Uterus (tissue), 2 donors: ENCODE measurements around the gene CTIF.

Source experiments
- POLR2A ChIP-seq, 2 donors: fragments of 450-650 bp; IDR thresholded peaks; one replicate each; pipeline ENCODE4 v1.6.1; 2016; ENCODE audit warnings: antibody characterized with exemption in 2 of 2, mild to moderate bottlenecking in 1 of 2, moderate library complexity in 1 of 2
- TF ChIP-seq, protein P1 (sequence below), 4 experiments: fragments of 200-600 bp in 2 of 4; fragments of 450-650 bp in 2 of 4; sonication (generic) in 2 of 4; IDR thresholded peaks; one replicate each; pipeline ENCODE4 v1.5.1; 2016 to 2019; ENCODE audit warnings: antibody characterized with exemption in 4 of 4, mild to moderate bottlenecking in 2 of 4, moderate library complexity in 1 of 4

- TF ChIP-seq, protein P1, sequence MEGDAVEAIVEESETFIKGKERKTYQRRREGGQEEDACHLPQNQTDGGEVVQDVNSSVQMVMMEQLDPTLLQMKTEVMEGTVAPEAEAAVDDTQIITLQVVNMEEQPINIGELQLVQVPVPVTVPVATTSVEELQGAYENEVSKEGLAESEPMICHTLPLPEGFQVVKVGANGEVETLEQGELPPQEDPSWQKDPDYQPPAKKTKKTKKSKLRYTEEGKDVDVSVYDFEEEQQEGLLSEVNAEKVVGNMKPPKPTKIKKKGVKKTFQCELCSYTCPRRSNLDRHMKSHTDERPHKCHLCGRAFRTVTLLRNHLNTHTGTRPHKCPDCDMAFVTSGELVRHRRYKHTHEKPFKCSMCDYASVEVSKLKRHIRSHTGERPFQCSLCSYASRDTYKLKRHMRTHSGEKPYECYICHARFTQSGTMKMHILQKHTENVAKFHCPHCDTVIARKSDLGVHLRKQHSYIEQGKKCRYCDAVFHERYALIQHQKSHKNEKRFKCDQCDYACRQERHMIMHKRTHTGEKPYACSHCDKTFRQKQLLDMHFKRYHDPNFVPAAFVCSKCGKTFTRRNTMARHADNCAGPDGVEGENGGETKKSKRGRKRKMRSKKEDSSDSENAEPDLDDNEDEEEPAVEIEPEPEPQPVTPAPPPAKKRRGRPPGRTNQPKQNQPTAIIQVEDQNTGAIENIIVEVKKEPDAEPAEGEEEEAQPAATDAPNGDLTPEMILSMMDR (IDR thresholded peaks at IDR 0.05), result no peak
- TF ChIP-seq POLR2A (IDR thresholded peaks at IDR 0.05), result no peak
Measured at GRCh38 chr18:48693006-48693405, 154.2 kb downstream of the CTIF start.
